ENCODE results near the gene ZCCHC7. TPM values are rescaled to one million over a fixed set of nuclear protein-coding genes. Genes with fewer than 3 reads are reported as not detected.
A peak's percentile ranks its signal among the peaks of the same experiment; 100 is the strongest.
"Not testable (repeated sequence)": the region's sequence is repeated elsewhere in the genome, so short reads cannot be mapped to it uniquely, and the experiment has no call there.

The ZCCHC7 gene
- total RNA-seq, 1 experiment from 2014 or later: 27.9 TPM

GRCh38 chr9:37187713-37188439, 67.5 kb downstream of the ZCCHC7 start:
- TF ChIP-seq CTCF (conservative IDR thresholded peaks at IDR 0.05; ENCODE audit: low read depth, low read length): no peak
- no peak for TF ChIP-seq EZH2 (IDR thresholded peaks at IDR 0.05; ENCODE audit: borderline replicate concordance, low read depth, low read length, poor library complexity, severe bottlenecking)
- ChIA-PET CTCF (no interaction called here), POLR2A (ENCODE audit: low non-redundant PET) (no interaction called here)
- intact Hi-C loops (cut with micrococcal nuclease; ENCODE audit: unreplicated experiment): no loop called here
- no peak overlapping the region for H3K27ac ChIP-seq (ENCODE audit: low read depth, low read length, poor library complexity, severe bottlenecking)
- peaks cover 33% of the 10 kb centered on the region for H3K4me1 ChIP-seq (ENCODE audit: insufficient read depth, low read length, poor library complexity, severe bottlenecking)
- no TSS peak for BruUV-seq (replicated peaks)
- peaks cover 7% of the 10 kb centered on the region for H3K9me3 ChIP-seq (ENCODE audit: low read depth, low read length, poor library complexity, severe bottlenecking)
- no peak for DNase-seq (ENCODE audit: low spot score)
- no peak overlapping the region for H3K4me3 ChIP-seq (ENCODE audit: low read depth, low read length, poor library complexity, severe bottlenecking)
- no peaks in the 10 kb centered on the region for H3K27me3 ChIP-seq (replicated peaks; ENCODE audit: insufficient read depth, low read depth, low read length, poor library complexity)
- no peaks in the 10 kb centered on the region for H3K36me3 ChIP-seq (ENCODE audit: insufficient read depth, low read length, poor library complexity, severe bottlenecking)

GRCh38 chr9:37190739-37191138, 70.4 kb downstream of the ZCCHC7 start:
- intact Hi-C loops (cut with micrococcal nuclease; ENCODE audit: unreplicated experiment): loop anchor here (5.0 kb wide), 1 partner anchor 38 kb away; no protein-coding TSS in a partner anchor
- H3K27me3 ChIP-seq (replicated peaks; ENCODE audit: insufficient read depth, low read depth, low read length, poor library complexity); H3K27ac ChIP-seq (ENCODE audit: low read depth, low read length, poor library complexity, severe bottlenecking); H3K4me3 ChIP-seq (ENCODE audit: low read depth, low read length, poor library complexity, severe bottlenecking); H3K9me3 ChIP-seq (ENCODE audit: low read depth, low read length, poor library complexity, severe bottlenecking); DNase-seq (ENCODE audit: low spot score); POLR2A ChIA-PET (ENCODE audit: low non-redundant PET); CTCF ChIA-PET; H3K36me3 ChIP-seq (ENCODE audit: insufficient read depth, low read length, poor library complexity, severe bottlenecking); BruUV-seq (replicated peaks): not testable (repeated sequence)
- peaks cover 56% of the 10 kb centered on the region for H3K4me1 ChIP-seq (ENCODE audit: insufficient read depth, low read length, poor library complexity, severe bottlenecking)

DNA sequence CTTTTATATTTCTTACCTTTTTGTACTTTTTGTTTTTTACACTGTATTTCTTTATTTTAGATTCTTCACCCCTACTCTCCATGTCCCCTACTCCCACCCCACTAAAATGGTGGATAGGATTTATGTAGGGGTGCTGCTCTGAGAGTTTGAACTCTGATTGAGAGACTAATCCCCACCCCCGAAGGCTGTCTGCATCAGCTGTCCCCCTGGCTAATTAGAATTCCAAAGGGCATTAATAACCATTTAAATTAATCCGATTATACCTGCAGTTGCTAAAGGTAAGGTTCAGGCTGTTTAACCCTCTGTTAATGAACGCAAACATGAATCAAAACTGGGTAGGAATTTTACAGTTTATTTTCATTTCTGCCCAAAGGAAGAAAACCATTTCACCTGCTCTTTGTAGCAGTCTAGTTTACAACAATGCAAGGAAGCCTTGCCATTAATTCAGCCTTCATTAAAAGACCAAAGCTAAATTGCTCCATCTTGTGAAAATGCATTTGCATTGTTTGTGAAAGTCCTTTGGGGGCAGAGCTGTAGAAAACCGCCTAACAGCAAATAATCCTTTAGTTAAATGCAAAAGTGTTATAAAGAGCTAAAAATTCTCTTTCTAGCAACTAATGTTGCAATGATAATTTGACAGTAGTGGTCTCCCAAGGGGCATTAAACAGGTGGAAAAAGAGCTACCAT, 71.2 kb downstream of the ZCCHC7 start:
- intact Hi-C loops (cut with micrococcal nuclease; ENCODE audit: unreplicated experiment): loop anchor here (5.0 kb wide), 1 partner anchor 39 kb away; no protein-coding TSS in a partner anchor
- H3K4me3 ChIP-seq (ENCODE audit: low read depth, low read length, poor library complexity, severe bottlenecking): no peak overlapping the region
- POLR2A ChIA-PET (ENCODE audit: low non-redundant PET): no interaction called here

More for the DNA sequence above, 71.2 kb downstream of the ZCCHC7 start:
- Histone ChIP-seq H3K9me3 (ENCODE audit: low read depth, low read length, poor library complexity, severe bottlenecking) (no peaks in the 10 kb centered on the region), H3K36me3 (ENCODE audit: insufficient read depth, low read length, poor library complexity, severe bottlenecking) (no peaks in the 10 kb centered on the region), H3K27ac (ENCODE audit: low read depth, low read length, poor library complexity, severe bottlenecking) (no peak overlapping the region), H3K27me3 (replicated peaks; ENCODE audit: insufficient read depth, low read depth, low read length, poor library complexity) (no peaks in the 10 kb centered on the region), H3K4me1 (ENCODE audit: insufficient read depth, low read length, poor library complexity, severe bottlenecking) (peaks cover 55% of the 10 kb centered on the region)
- no peak for TF ChIP-seq EZH2 (IDR thresholded peaks at IDR 0.05; ENCODE audit: borderline replicate concordance, low read depth, low read length, poor library complexity, severe bottlenecking)
- 0 out of 2 replicates have a peak, but pooled peaks have one; percentile 11 for TF ChIP-seq CTCF (conservative IDR thresholded peaks at IDR 0.05; ENCODE audit: low read depth, low read length)
- DNase-seq (ENCODE audit: low spot score): no peak
- CTCF ChIA-PET: no interaction called here
- no TSS peak for BruUV-seq (replicated peaks)

Data from A673 (cell line).